ENCODE results near the gene NDUFAF8.

- no peak for TF ChIP-seq CTCF (conservative IDR thresholded peaks at IDR 0.05; ENCODE audit: low read depth, low read length)
- no peak for TF ChIP-seq EZH2 (IDR thresholded peaks at IDR 0.05; ENCODE audit: borderline replicate concordance, low read depth, low read length, poor library complexity, severe bottlenecking)
Measured at GRCh38 chr17:81194225-81194760, 44.8 kb upstream of the NDUFAF8 start.
